Vagina (tissue), 2 donors: ENCODE data around the gene ATXN1L.

Experiments
- CTCF ChIP-seq, 3 experiments: fragments of 450-650 bp in 2 of 3; fragments of 200-600 bp in 1 of 3; sonication (generic) in 1 of 3; IDR thresholded peaks; one replicate each; pipeline ENCODE4 v1.5.1; 2017 to 2019; ENCODE audit warnings: antibody characterized with exemption in 3 of 3, mild to moderate bottlenecking in 2 of 3, moderate library complexity in 2 of 3
- POLR2A ChIP-seq, 2 donors: fragments of 450-650 bp; IDR thresholded peaks; one replicate each; pipeline ENCODE4 v1.6.1; 2017; ENCODE audit warnings: antibody characterized with exemption in 2 of 2, mild to moderate bottlenecking in 2 of 2, moderate library complexity in 2 of 2
- POLR2AphosphoS5 ChIP-seq, 2 donors: sonication (generic); formaldehyde crosslinking; IDR thresholded peaks; one replicate each; pipeline ENCODE4 v1.9.0; 2017; ENCODE audit warnings: antibody characterized with exemption in 2 of 2, mild to moderate bottlenecking in 2 of 2, low read depth in 1 of 2; ENCODE audit not compliant: insufficient read depth in 1 of 2

DNA sequence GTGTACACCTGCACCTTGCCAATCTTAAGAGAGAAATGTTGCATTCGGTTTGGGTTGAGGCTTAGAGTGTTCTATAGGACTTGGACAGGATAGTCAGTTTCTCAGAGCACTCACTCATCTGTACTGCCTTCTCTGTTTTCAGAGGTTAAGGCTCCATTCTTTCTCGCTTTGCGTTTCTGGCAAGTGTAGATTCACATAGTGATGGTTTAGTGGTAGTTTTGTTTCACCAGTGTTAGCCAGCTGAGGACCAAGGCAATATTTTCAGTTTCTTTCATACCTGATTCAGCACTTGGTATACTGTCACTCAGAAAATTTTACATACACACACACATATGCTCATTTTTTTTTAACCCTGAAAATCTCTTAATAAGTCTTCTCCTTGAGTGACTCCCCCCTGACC, 1.3 kb downstream of the ATXN1L start:
- no peak for TF ChIP-seq POLR2A (IDR thresholded peaks at IDR 0.05)
- no peak for TF ChIP-seq CTCF (IDR thresholded peaks at IDR 0.05)
- no peak for TF ChIP-seq POLR2AphosphoS5 (IDR thresholded peaks at IDR 0.05; ENCODE audit: insufficient read depth in 1 of 2, low read depth in 1 of 2)
